ENCODE data around the gene SPTBN4.

The SPTBN4 gene

GRCh38 chr19:40559394-40559793 lies 92.6 kb downstream of the SPTBN4 start:
- TF ChIP-seq TEAD4 (IDR thresholded peaks at IDR 0.05), result no peak
- no peak for TF ChIP-seq CEBPB (IDR thresholded peaks at IDR 0.05)
- TF ChIP-seq EGR1 (IDR thresholded peaks at IDR 0.05), result no peak
- TF ChIP-seq ZBTB7A (IDR thresholded peaks at IDR 0.05; ENCODE audit: low read depth), result no peak
- no peak for TF ChIP-seq CREB1 (IDR thresholded peaks at IDR 0.05; ENCODE audit: low read depth)
- no peak for TF ChIP-seq EP300 (IDR thresholded peaks at IDR 0.05; ENCODE audit: borderline replicate concordance)
- TF ChIP-seq, protein P1, sequence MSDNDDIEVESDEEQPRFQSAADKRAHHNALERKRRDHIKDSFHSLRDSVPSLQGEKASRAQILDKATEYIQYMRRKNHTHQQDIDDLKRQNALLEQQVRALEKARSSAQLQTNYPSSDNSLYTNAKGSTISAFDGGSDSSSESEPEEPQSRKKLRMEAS (IDR thresholded peaks at IDR 0.05), result no peak
- no peak for TF ChIP-seq FOXM1 (IDR thresholded peaks at IDR 0.05; ENCODE audit: borderline replicate concordance, low read depth)

GRCh38 chr19:40560092-40560507 lies 93.3 kb downstream of the SPTBN4 start:
- TF ChIP-seq EP300 (IDR thresholded peaks at IDR 0.05; ENCODE audit: borderline replicate concordance), result no peak
- TF ChIP-seq NFIC (IDR thresholded peaks at IDR 0.05), result no peak
- TF ChIP-seq REST (IDR thresholded peaks at IDR 0.05; ENCODE audit: low read depth), result no peak
- TF ChIP-seq TEAD4 (IDR thresholded peaks at IDR 0.05), result no peak
- TF ChIP-seq EGR1 (IDR thresholded peaks at IDR 0.05), result no peak
- TF ChIP-seq CREB1 (IDR thresholded peaks at IDR 0.05; ENCODE audit: low read depth), result no peak
- TF ChIP-seq FOXM1 (IDR thresholded peaks at IDR 0.05; ENCODE audit: borderline replicate concordance, low read depth), result no peak
- TF ChIP-seq, protein P1 (IDR thresholded peaks at IDR 0.05), result no peak
- TF ChIP-seq TAF1 (IDR thresholded peaks at IDR 0.05; ENCODE audit: low read depth), result no peak
- TF ChIP-seq YY1 (IDR thresholded peaks at IDR 0.05; ENCODE audit: low read depth), result no peak
- TF ChIP-seq TCF12 (IDR thresholded peaks at IDR 0.05; ENCODE audit: low read depth), result no peak
- no peak for TF ChIP-seq ZBTB7A (IDR thresholded peaks at IDR 0.05; ENCODE audit: low read depth)
- no peak for TF ChIP-seq RAD21 (IDR thresholded peaks at IDR 0.05; ENCODE audit: low read depth)
- no peak for TF ChIP-seq USF1 (IDR thresholded peaks at IDR 0.05)
- no peak for TF ChIP-seq CEBPB (IDR thresholded peaks at IDR 0.05)

DNA sequence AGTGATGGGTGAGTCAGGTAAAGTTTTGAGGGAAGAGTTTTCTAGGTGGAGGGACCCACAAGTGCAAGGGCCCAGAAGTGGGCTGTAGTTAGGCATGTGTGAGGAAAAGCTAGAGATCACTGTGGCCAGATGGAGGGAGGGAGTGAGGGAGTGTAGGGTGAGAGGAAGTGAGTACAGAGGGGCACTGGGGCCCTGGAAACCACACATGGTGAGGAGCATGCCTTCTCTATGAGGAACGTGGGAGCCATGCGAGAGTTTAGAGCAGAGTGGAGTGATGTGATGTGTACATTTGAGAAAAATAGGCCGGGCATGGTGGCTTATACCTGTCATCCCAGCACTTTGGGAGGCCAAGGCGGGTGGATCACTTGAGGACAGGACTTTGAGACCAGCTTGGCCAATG lies 95.1 kb downstream of the SPTBN4 start:
- TF ChIP-seq TEAD4 (IDR thresholded peaks at IDR 0.05) (no peak), NFIC (IDR thresholded peaks at IDR 0.05) (no peak), ZBTB7A (IDR thresholded peaks at IDR 0.05; ENCODE audit: low read depth) (no peak), RAD21 (IDR thresholded peaks at IDR 0.05; ENCODE audit: low read depth) (no peak), TCF12 (IDR thresholded peaks at IDR 0.05; ENCODE audit: low read depth) (no peak), YY1 (IDR thresholded peaks at IDR 0.05; ENCODE audit: low read depth) (no peak), CREB1 (IDR thresholded peaks at IDR 0.05; ENCODE audit: low read depth) (no peak), CEBPB (IDR thresholded peaks at IDR 0.05) (no peak), REST (IDR thresholded peaks at IDR 0.05; ENCODE audit: low read depth) (no peak), FOXM1 (IDR thresholded peaks at IDR 0.05; ENCODE audit: borderline replicate concordance, low read depth) (no peak), USF1 (IDR thresholded peaks at IDR 0.05) (no peak), TAF1 (IDR thresholded peaks at IDR 0.05; ENCODE audit: low read depth) (no peak), EGR1 (IDR thresholded peaks at IDR 0.05) (no peak), EP300 (IDR thresholded peaks at IDR 0.05; ENCODE audit: borderline replicate concordance) (no peak)
- TF ChIP-seq, protein P1 (IDR thresholded peaks at IDR 0.05), result no peak

GRCh38 chr19:40565355-40565754 lies 98.6 kb downstream of the SPTBN4 start:
- no peak for TF ChIP-seq EGR1 (IDR thresholded peaks at IDR 0.05)
- no peak for TF ChIP-seq NFIC (IDR thresholded peaks at IDR 0.05)
- TF ChIP-seq EP300 (IDR thresholded peaks at IDR 0.05; ENCODE audit: borderline replicate concordance), result no peak
- TF ChIP-seq TAF1 (IDR thresholded peaks at IDR 0.05; ENCODE audit: low read depth), result no peak
- no peak for TF ChIP-seq RAD21 (IDR thresholded peaks at IDR 0.05; ENCODE audit: low read depth)
- no peak for TF ChIP-seq TEAD4 (IDR thresholded peaks at IDR 0.05)
- no peak for TF ChIP-seq REST (IDR thresholded peaks at IDR 0.05; ENCODE audit: low read depth)
- TF ChIP-seq FOXM1 (IDR thresholded peaks at IDR 0.05; ENCODE audit: borderline replicate concordance, low read depth), result no peak
- no peak for TF ChIP-seq CEBPB (IDR thresholded peaks at IDR 0.05)
- TF ChIP-seq, protein P1 (IDR thresholded peaks at IDR 0.05), result no peak
- no peak for TF ChIP-seq CREB1 (IDR thresholded peaks at IDR 0.05; ENCODE audit: low read depth)
- TF ChIP-seq USF1 (IDR thresholded peaks at IDR 0.05), result no peak
- TF ChIP-seq TCF12 (IDR thresholded peaks at IDR 0.05; ENCODE audit: low read depth), result no peak
- TF ChIP-seq ZBTB7A (IDR thresholded peaks at IDR 0.05; ENCODE audit: low read depth), result no peak
- TF ChIP-seq YY1 (IDR thresholded peaks at IDR 0.05; ENCODE audit: low read depth), result no peak

Data from Ishikawa (cell line).